WTC11 (cell line): ENCODE measurements around the gene TSPO. TPM values are rescaled to one million over a fixed set of nuclear protein-coding genes. Genes with fewer than 3 reads are reported as not detected.

Experiments used
- ATAC-seq: fragments of 200-7000 bp; cut with Tn5 transposase; 2 replicates; pipeline ENCODE4 v1.10.0; 2021; ENCODE audit warnings: mild to moderate bottlenecking, moderate library complexity
- CTCF ChIA-PET: fragments of 300-600 bp; sonication (Branson Sonifier 250); formaldehyde crosslinking; loops from one replicate; lab custom pipeline; 2021; ENCODE audit warnings: antibody characterized with exemption; lab: Charles Lee
- POLR2A ChIA-PET: fragments of 350-600 bp; sonication (Branson Sonifier 250); formaldehyde crosslinking; loops from one replicate; lab custom pipeline; 2021; ENCODE audit warnings: antibody characterized with exemption; lab: Charles Lee
- DNase-seq: peaks from one replicate; pipeline ENCODE4 v3.0.0; 2021; ENCODE audit warnings: low spot score
- H3K27ac Mint-ChIP-seq: 2 replicates; pipeline ENCODE4 v1.8.0; 2021; ENCODE audit warnings: mixed read lengths
- H3K27me3 Mint-ChIP-seq: 2 replicates; pipeline ENCODE4 v1.8.0; 2021; ENCODE audit warnings: low read depth, mild to moderate bottlenecking, moderate library complexity, mixed read lengths
- H3K36me3 Mint-ChIP-seq: 2 replicates; pipeline ENCODE4 v1.8.0; 2021; ENCODE audit warnings: mixed read lengths
- H3K4me1 Mint-ChIP-seq: 2 replicates; pipeline ENCODE4 v1.8.0; 2022; ENCODE audit warnings: mixed read lengths
- H3K4me3 Mint-ChIP-seq: 2 replicates; pipeline ENCODE4 v1.8.0; 2021; ENCODE audit warnings: mild to moderate bottlenecking, moderate library complexity, mixed read lengths
- H3K9me3 Mint-ChIP-seq: 2 replicates; pipeline ENCODE4 v1.8.0; 2021; ENCODE audit warnings: mixed read lengths
- ATF1 ChIP-seq: sonication (generic); formaldehyde crosslinking; IDR thresholded peaks from 2 replicates; pipeline ENCODE4 v1.8.1; 2023; ENCODE audit warnings: mild to moderate bottlenecking, moderate library complexity, missing genetic modification reagents
- FOXJ3 ChIP-seq: sonication (generic); formaldehyde crosslinking; IDR thresholded peaks from 2 replicates; pipeline ENCODE4 v1.9.0; 2021; ENCODE audit warnings: missing genetic modification reagents, mild to moderate bottlenecking, borderline replicate concordance
- GRHL2 ChIP-seq: fragments of 250-450 bp; sonication (Bioruptor Pico); IDR thresholded peaks from 2 replicates; pipeline ENCODE4 v1.8.0; 2022; ENCODE audit warnings: mild to moderate bottlenecking, moderate library complexity; ENCODE audit not compliant: insufficient replicate concordance, severe bottlenecking
- JAZF1 ChIP-seq: fragments of 250-450 bp; sonication (Bioruptor Pico); IDR thresholded peaks from 2 replicates; pipeline ENCODE4 v1.9.0; 2021; ENCODE audit warnings: moderate library complexity, mild to moderate bottlenecking, inconsistent platforms
- KAT7 ChIP-seq: sonication (generic); formaldehyde crosslinking; IDR thresholded peaks from 2 replicates; pipeline ENCODE4 v1.8.1; 2023; ENCODE audit warnings: missing genetic modification reagents, mild to moderate bottlenecking, borderline replicate concordance
- MXD4 ChIP-seq: fragments of 250-450 bp; sonication (Bioruptor Pico); IDR thresholded peaks from 2 replicates; pipeline ENCODE4 v1.8.0; 2021; ENCODE audit warnings: mild to moderate bottlenecking, moderate library complexity, borderline replicate concordance
- NR2C2 ChIP-seq: sonication (generic); formaldehyde crosslinking; IDR thresholded peaks from 2 replicates; pipeline ENCODE4 v1.8.0; 2022; ENCODE audit warnings: mild to moderate bottlenecking, missing genetic modification reagents
- SP1 ChIP-seq: sonication (generic); formaldehyde crosslinking; conservative IDR thresholded peaks from 2 replicates; pipeline ENCODE4 v1.8.1; 2022; ENCODE audit warnings: missing genetic modification reagents
- TCF7 ChIP-seq: sonication (generic); formaldehyde crosslinking; IDR thresholded peaks from 2 replicates; pipeline ENCODE4 v1.8.0; 2022; ENCODE audit warnings: mild to moderate bottlenecking, low read depth, missing genetic modification reagents, moderate library complexity
- TEAD1 ChIP-seq: sonication (generic); formaldehyde crosslinking; IDR thresholded peaks from 2 replicates; pipeline ENCODE4 v1.8.0; 2022; ENCODE audit warnings: mild to moderate bottlenecking, missing genetic modification reagents
- TEAD4 ChIP-seq: sonication (generic); formaldehyde crosslinking; IDR thresholded peaks from 2 replicates; pipeline ENCODE4 v1.8.0; 2022; ENCODE audit warnings: mild to moderate bottlenecking, missing genetic modification reagents
- ZBTB21 ChIP-seq: sonication (generic); formaldehyde crosslinking; IDR thresholded peaks from 2 replicates; pipeline ENCODE4 v1.8.1; 2023; ENCODE audit warnings: mild to moderate bottlenecking, missing genetic modification reagents, borderline replicate concordance
- ZNF138 ChIP-seq: sonication (generic); formaldehyde crosslinking; conservative IDR thresholded peaks from 2 replicates; pipeline ENCODE4 v1.8.1; 2022; ENCODE audit warnings: mild to moderate bottlenecking, moderate library complexity, missing genetic modification reagents
- ZNF263 ChIP-seq: sonication (generic); formaldehyde crosslinking; IDR thresholded peaks from 2 replicates; pipeline ENCODE4 v1.8.1; 2022; ENCODE audit warnings: low read depth, mild to moderate bottlenecking, moderate library complexity, missing genetic modification reagents
- ZNF396 ChIP-seq: fragments of 250-450 bp; sonication (Bioruptor Pico); IDR thresholded peaks from 2 replicates; pipeline ENCODE4 v1.8.0; 2021; ENCODE audit warnings: mild to moderate bottlenecking, moderate library complexity, borderline replicate concordance
- ZNF416 ChIP-seq: fragments of 250-450 bp; sonication (Bioruptor Pico); IDR thresholded peaks from 2 replicates; pipeline ENCODE4 v1.9.0; 2021; ENCODE audit warnings: mild to moderate bottlenecking, inconsistent platforms
- total RNA-seq: library from RNA; stranded (reverse); gene quantifications from 3 replicates; pipeline ENCODE4 v1.2.3, GENCODE V29; 2021
- TF ChIP-seq, protein P1 (sequence below): sonication (generic); formaldehyde crosslinking; IDR thresholded peaks from 2 replicates; pipeline ENCODE4 v1.8.1; 2022; ENCODE audit warnings: mild to moderate bottlenecking, moderate library complexity, missing genetic modification reagents
- TF ChIP-seq, protein P2 (sequence below): fragments of 250-450 bp; sonication (Bioruptor Pico); IDR thresholded peaks from 2 replicates; pipeline ENCODE4 v1.9.0; 2021; ENCODE audit warnings: mild to moderate bottlenecking
- TF ChIP-seq, protein P3 (sequence below): sonication (generic); formaldehyde crosslinking; IDR thresholded peaks from 2 replicates; pipeline ENCODE4 v1.8.1; 2022; ENCODE audit warnings: missing genetic modification reagents, borderline replicate concordance
- TF ChIP-seq, protein P4 (sequence below): sonication (generic); formaldehyde crosslinking; IDR thresholded peaks from 2 replicates; pipeline ENCODE4 v1.8.0; 2022; ENCODE audit warnings: mild to moderate bottlenecking, missing genetic modification reagents
- TF ChIP-seq, protein P5 (sequence below): sonication (generic); formaldehyde crosslinking; IDR thresholded peaks from 2 replicates; pipeline ENCODE4 v1.8.0; 2022; ENCODE audit warnings: mild to moderate bottlenecking, missing genetic modification reagents
- TF ChIP-seq, protein P6 (sequence below): sonication (generic); formaldehyde crosslinking; IDR thresholded peaks from 2 replicates; pipeline ENCODE4 v1.8.0; 2022; ENCODE audit warnings: mild to moderate bottlenecking, missing genetic modification reagents
- TF ChIP-seq, protein P7 (sequence below): sonication (generic); formaldehyde crosslinking; IDR thresholded peaks from 2 replicates; pipeline ENCODE4 v1.8.1; 2022; ENCODE audit warnings: mild to moderate bottlenecking, missing genetic modification reagents, moderate library complexity, borderline replicate concordance
- TF ChIP-seq, protein P8 (sequence below): sonication (generic); formaldehyde crosslinking; IDR thresholded peaks from 2 replicates; pipeline ENCODE4 v1.8.1; 2023; ENCODE audit warnings: mild to moderate bottlenecking, missing genetic modification reagents, moderate library complexity

The TSPO gene
- total RNA-seq, 1 experiment from 2014 or later: 21.9 TPM

DNA sequence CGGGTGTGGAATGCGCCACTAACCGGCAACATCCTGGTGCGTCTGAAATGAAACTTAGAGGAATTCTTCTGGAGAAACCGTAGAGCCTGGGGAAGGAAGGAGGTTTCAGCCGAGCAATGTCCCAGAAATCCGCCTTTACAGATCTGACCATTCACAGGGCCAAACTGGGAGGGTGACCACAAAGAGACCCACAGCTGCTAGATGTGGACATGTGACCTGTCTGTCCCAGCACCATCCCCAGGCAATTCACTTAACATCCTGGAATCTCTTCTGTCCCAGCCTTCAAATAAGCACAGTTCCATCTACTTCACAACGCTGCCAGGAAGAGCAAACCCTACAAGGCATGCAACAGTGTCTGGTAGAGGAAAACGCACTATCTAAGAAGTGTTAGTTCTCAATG is 18.0 kb upstream of the TSPO start (continued):
- TF ChIP-seq, protein P1, sequence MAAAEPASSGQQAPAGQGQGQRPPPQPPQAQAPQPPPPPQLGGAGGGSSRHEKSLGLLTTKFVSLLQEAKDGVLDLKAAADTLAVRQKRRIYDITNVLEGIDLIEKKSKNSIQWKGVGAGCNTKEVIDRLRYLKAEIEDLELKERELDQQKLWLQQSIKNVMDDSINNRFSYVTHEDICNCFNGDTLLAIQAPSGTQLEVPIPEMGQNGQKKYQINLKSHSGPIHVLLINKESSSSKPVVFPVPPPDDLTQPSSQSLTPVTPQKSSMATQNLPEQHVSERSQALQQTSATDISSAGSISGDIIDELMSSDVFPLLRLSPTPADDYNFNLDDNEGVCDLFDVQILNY: no peak
- no peak for TF ChIP-seq ZNF396 (CRISPR knock-in tag)
- TF ChIP-seq, protein P2, sequence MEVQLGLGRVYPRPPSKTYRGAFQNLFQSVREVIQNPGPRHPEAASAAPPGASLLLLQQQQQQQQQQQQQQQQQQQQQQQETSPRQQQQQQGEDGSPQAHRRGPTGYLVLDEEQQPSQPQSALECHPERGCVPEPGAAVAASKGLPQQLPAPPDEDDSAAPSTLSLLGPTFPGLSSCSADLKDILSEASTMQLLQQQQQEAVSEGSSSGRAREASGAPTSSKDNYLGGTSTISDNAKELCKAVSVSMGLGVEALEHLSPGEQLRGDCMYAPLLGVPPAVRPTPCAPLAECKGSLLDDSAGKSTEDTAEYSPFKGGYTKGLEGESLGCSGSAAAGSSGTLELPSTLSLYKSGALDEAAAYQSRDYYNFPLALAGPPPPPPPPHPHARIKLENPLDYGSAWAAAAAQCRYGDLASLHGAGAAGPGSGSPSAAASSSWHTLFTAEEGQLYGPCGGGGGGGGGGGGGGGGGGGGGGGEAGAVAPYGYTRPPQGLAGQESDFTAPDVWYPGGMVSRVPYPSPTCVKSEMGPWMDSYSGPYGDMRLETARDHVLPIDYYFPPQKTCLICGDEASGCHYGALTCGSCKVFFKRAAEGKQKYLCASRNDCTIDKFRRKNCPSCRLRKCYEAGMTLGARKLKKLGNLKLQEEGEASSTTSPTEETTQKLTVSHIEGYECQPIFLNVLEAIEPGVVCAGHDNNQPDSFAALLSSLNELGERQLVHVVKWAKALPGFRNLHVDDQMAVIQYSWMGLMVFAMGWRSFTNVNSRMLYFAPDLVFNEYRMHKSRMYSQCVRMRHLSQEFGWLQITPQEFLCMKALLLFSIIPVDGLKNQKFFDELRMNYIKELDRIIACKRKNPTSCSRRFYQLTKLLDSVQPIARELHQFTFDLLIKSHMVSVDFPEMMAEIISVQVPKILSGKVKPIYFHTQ (CRISPR knock-in tag): no peak
- TF ChIP-seq, protein P3, sequence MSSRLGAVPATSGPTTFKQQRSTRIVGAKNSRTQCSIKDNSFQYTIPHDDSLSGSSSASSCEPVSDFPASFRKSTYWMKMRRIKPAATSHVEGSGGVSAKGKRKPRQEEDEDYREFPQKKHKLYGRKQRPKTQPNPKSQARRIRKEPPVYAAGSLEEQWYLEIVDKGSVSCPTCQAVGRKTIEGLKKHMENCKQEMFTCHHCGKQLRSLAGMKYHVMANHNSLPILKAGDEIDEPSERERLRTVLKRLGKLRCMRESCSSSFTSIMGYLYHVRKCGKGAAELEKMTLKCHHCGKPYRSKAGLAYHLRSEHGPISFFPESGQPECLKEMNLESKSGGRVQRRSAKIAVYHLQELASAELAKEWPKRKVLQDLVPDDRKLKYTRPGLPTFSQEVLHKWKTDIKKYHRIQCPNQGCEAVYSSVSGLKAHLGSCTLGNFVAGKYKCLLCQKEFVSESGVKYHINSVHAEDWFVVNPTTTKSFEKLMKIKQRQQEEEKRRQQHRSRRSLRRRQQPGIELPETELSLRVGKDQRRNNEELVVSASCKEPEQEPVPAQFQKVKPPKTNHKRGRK (CRISPR knock-in tag): no peak
- no peak for TF ChIP-seq FOXJ3
- no peak for TF ChIP-seq NR2C2 (CRISPR knock-in tag)
- TF ChIP-seq GRHL2: no peak
- TF ChIP-seq, protein P4, sequence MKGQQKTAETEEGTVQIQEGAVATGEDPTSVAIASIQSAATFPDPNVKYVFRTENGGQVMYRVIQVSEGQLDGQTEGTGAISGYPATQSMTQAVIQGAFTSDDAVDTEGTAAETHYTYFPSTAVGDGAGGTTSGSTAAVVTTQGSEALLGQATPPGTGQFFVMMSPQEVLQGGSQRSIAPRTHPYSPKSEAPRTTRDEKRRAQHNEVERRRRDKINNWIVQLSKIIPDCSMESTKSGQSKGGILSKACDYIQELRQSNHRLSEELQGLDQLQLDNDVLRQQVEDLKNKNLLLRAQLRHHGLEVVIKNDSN (CRISPR knock-in tag): no peak
- TF ChIP-seq, protein P5, sequence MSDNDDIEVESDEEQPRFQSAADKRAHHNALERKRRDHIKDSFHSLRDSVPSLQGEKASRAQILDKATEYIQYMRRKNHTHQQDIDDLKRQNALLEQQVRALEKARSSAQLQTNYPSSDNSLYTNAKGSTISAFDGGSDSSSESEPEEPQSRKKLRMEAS: no peak
- TF ChIP-seq SP1 (CRISPR knock-in tag): no peak
- TF ChIP-seq, protein P6, sequence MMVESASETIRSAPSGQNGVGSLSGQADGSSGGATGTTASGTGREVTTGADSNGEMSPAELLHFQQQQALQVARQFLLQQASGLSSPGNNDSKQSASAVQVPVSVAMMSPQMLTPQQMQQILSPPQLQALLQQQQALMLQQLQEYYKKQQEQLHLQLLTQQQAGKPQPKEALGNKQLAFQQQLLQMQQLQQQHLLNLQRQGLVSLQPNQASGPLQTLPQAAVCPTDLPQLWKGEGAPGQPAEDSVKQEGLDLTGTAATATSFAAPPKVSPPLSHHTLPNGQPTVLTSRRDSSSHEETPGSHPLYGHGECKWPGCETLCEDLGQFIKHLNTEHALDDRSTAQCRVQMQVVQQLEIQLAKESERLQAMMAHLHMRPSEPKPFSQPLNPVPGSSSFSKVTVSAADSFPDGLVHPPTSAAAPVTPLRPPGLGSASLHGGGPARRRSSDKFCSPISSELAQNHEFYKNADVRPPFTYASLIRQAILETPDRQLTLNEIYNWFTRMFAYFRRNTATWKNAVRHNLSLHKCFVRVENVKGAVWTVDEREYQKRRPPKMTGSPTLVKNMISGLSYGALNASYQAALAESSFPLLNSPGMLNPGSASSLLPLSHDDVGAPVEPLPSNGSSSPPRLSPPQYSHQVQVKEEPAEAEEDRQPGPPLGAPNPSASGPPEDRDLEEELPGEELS: no peak
- TF ChIP-seq JAZF1: no peak
- TF ChIP-seq, protein P7, sequence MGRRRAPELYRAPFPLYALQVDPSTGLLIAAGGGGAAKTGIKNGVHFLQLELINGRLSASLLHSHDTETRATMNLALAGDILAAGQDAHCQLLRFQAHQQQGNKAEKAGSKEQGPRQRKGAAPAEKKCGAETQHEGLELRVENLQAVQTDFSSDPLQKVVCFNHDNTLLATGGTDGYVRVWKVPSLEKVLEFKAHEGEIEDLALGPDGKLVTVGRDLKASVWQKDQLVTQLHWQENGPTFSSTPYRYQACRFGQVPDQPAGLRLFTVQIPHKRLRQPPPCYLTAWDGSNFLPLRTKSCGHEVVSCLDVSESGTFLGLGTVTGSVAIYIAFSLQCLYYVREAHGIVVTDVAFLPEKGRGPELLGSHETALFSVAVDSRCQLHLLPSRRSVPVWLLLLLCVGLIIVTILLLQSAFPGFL (CRISPR knock-in tag): no peak
- no peak for TF ChIP-seq ATF1 (CRISPR knock-in tag)
- TF ChIP-seq ZNF416 (CRISPR knock-in tag): no peak

DNA sequence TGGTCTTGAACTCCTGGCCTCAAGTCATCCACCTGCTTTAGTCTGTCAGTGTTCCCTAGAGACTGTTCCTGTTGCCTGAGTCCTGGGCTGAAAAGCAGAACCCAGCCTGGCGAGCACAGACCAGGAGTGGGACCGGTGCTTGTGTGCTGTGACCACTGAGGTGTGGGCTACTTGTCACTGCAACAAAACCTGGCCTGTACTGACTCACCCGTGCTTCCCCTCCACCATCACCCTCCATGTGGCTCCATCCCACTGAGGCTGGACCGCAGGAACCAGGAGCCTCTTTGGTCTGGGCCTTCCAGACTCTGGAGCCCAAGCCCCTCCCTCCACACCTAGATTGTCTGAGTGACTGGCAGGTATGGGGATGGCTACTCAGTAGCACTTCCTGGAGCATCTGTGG is 16.8 kb upstream of the TSPO start:
- Mint-ChIP-seq H3K9me3 (no peaks in the 10 kb centered on the region), H3K4me3 (no peak overlapping the region), H3K4me1 (peaks cover under 1% of the 10 kb centered on the region; the same call in 1 of the 2 replicates), H3K36me3 (peaks cover 39% of the 10 kb centered on the region), H3K27me3 (no peaks in the 10 kb centered on the region), H3K27ac (no peak overlapping the region)
- POLR2A ChIA-PET: no interaction called here
- DNase-seq: no peak
- CTCF ChIA-PET: no interaction called here
- no peak for ATAC-seq
- TF ChIP-seq TEAD4 (no peak), SP1 (CRISPR knock-in tag) (no peak), ZBTB21 (CRISPR knock-in tag) (no peak), TEAD1 (CRISPR knock-in tag) (no peak), TCF7 (CRISPR knock-in tag) (no peak), ZNF263 (CRISPR knock-in tag) (no peak), KAT7 (CRISPR knock-in tag) (no peak), MXD4 (no peak), ZNF138 (no peak)
- TF ChIP-seq, protein P8, sequence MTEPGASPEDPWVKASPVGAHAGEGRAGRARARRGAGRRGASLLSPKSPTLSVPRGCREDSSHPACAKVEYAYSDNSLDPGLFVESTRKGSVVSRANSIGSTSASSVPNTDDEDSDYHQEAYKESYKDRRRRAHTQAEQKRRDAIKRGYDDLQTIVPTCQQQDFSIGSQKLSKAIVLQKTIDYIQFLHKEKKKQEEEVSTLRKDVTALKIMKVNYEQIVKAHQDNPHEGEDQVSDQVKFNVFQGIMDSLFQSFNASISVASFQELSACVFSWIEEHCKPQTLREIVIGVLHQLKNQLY (CRISPR knock-in tag): no peak
- TF ChIP-seq, protein P4 (CRISPR knock-in tag): no peak
